NCI-H187 (cell line): Measurements from ENCODE around the gene IFI27L1.

ENCODE experiments used
- DNase-seq, 2 experiments: peaks; one replicate each; lab custom pipeline; 2025; lab: John Stamatoyannopoulos, UW

IFI27L1 gene

GRCh38 chr14:94079891-94080620, 1.1 kb upstream of the IFI27L1 start:
- DNase-seq = peak in 1 of 2 experiments; percentile 30

- DNase-seq = no peak
These were observed 293 bp downstream of the IFI27L1 start for GRCh38 chr14:94081386-94081820.

- no peak for DNase-seq
These were observed 6.8 kb downstream of the IFI27L1 start for GRCh38 chr14:94087891-94088290.

- no peak for DNase-seq
These were observed 7.4 kb downstream of the IFI27L1 start for GRCh38 chr14:94088516-94088915.

GRCh38 chr14:94089479-94089878, 8.4 kb downstream of the IFI27L1 start:
- no peak for DNase-seq

GRCh38 chr14:94093418-94093817, 12.3 kb downstream of the IFI27L1 start:
- DNase-seq = no peak

GRCh38 chr14:94097091-94097490, 16.0 kb downstream of the IFI27L1 start:
- no peak for DNase-seq

GRCh38 chr14:94098326-94098992, 17.3 kb downstream of the IFI27L1 start:
- DNase-seq = no peak

- no peak for DNase-seq
These were observed 17.9 kb downstream of the IFI27L1 start for GRCh38 chr14:94099006-94099405.

- no peak for DNase-seq
These were observed 19.7 kb downstream of the IFI27L1 start for GRCh38 chr14:94100847-94101246.

- DNase-seq = no peak
These were observed 20.6 kb downstream of the IFI27L1 start for GRCh38 chr14:94101748-94102147.

- DNase-seq = no peak
These were observed 21.8 kb downstream of the IFI27L1 start for GRCh38 chr14:94102768-94103482.

- no peak for DNase-seq
These were observed 22.5 kb downstream of the IFI27L1 start for GRCh38 chr14:94103554-94104150.

GRCh38 chr14:94104731-94105130, 23.6 kb downstream of the IFI27L1 start:
- no peak for DNase-seq

GRCh38 chr14:94109915-94110250, 28.8 kb downstream of the IFI27L1 start:
- no peak for DNase-seq

GRCh38 chr14:94110552-94111181, 29.6 kb downstream of the IFI27L1 start, which contains the start of gene IFI27:
Gene IFI27, plus strand, starts transcription at chr14:94110736.
- no peak for DNase-seq

- no peak for DNase-seq
These were observed 30.4 kb downstream of the IFI27L1 start for GRCh38 chr14:94111276-94112095.

- no peak for DNase-seq
These were observed 31.5 kb downstream of the IFI27L1 start for GRCh38 chr14:94112513-94113063.

- no peak for DNase-seq
These were observed 32.0 kb downstream of the IFI27L1 start for GRCh38 chr14:94113073-94113472.

- DNase-seq = no peak
These were observed 32.4 kb downstream of the IFI27L1 start for GRCh38 chr14:94113490-94113889.
